ENCODE results near the gene CCDC182.

Gene CCDC182

DNA sequence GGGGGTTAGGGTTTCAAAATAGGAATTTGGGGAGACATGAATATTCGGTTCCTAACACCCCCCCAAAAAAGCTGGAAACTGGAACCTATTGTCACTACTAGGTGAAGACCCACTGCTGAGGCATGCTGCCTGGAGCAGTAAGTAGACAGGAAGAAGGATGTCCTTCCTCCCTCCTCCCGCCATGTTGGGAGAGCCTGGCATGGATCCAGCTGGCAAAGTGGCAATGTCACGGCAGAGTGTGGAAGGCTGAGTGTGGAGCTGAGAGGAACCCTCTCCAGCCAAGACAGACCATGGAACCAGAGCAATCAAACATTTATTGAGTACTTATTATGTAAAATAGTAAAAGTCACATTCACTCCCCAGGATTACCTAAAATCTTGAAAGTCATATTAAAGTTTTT, 49.0 kb downstream of the CCDC182 start:
- no peak for DNase-seq

All from amniotic stem cell (primary cell).